ENCODE measurements around the gene PROSER2.

The PROSER2 gene

GRCh38 chr10:11793762-11794479 lies 29.2 kb upstream of the PROSER2 start:
- H3K4me3 ChIP-seq (ENCODE audit: low read length) = no peak overlapping the region
- no peaks in the 10 kb centered on the region for H3K27me3 ChIP-seq (ENCODE audit: control insufficient read depth, insufficient read depth, low read length)
- H3K36me3 ChIP-seq (ENCODE audit: control insufficient read depth, insufficient read depth, low read length) = no peaks in the 10 kb centered on the region
- H3K27ac ChIP-seq (ENCODE audit: low read depth, low read length) = no peak overlapping the region
- H3K4me1 ChIP-seq (ENCODE audit: control insufficient read depth, insufficient read depth, low read length) = no peaks in the 10 kb centered on the region
- no peak overlapping the region for H3K9ac ChIP-seq (ENCODE audit: low read length)

- Histone ChIP-seq H3K9ac (ENCODE audit: low read length) (no peak overlapping the region), H3K27me3 (ENCODE audit: control insufficient read depth, insufficient read depth, low read length) (no peaks in the 10 kb centered on the region), H3K4me3 (ENCODE audit: low read length) (no peak overlapping the region), H3K4me1 (ENCODE audit: control insufficient read depth, insufficient read depth, low read length) (no peaks in the 10 kb centered on the region), H3K27ac (ENCODE audit: low read depth, low read length) (no peak overlapping the region), H3K36me3 (ENCODE audit: control insufficient read depth, insufficient read depth, low read length) (no peaks in the 10 kb centered on the region)
Measured at GRCh38 chr10:11794566-11794965, 28.6 kb upstream of the PROSER2 start.

GRCh38 chr10:11795101-11795920 lies 27.8 kb upstream of the PROSER2 start:
- Histone ChIP-seq H3K36me3 (ENCODE audit: control insufficient read depth, insufficient read depth, low read length) (no peaks in the 10 kb centered on the region), H3K9ac (ENCODE audit: low read length) (no peak overlapping the region), H3K4me3 (ENCODE audit: low read length) (no peak overlapping the region), H3K27ac (ENCODE audit: low read depth, low read length) (no peak overlapping the region), H3K4me1 (ENCODE audit: control insufficient read depth, insufficient read depth, low read length) (no peaks in the 10 kb centered on the region), H3K27me3 (ENCODE audit: control insufficient read depth, insufficient read depth, low read length) (no peaks in the 10 kb centered on the region)

GRCh38 chr10:11796474-11796873 lies 26.7 kb upstream of the PROSER2 start:
- Histone ChIP-seq H3K36me3 (ENCODE audit: control insufficient read depth, insufficient read depth, low read length) (no peaks in the 10 kb centered on the region), H3K9ac (ENCODE audit: low read length) (no peak overlapping the region), H3K27me3 (ENCODE audit: control insufficient read depth, insufficient read depth, low read length) (no peaks in the 10 kb centered on the region), H3K4me3 (ENCODE audit: low read length) (no peak overlapping the region), H3K4me1 (ENCODE audit: control insufficient read depth, insufficient read depth, low read length) (no peaks in the 10 kb centered on the region), H3K27ac (ENCODE audit: low read depth, low read length) (no peak overlapping the region)

- Histone ChIP-seq H3K27me3 (ENCODE audit: control insufficient read depth, insufficient read depth, low read length) (no peaks in the 10 kb centered on the region), H3K27ac (ENCODE audit: low read depth, low read length) (no peak overlapping the region), H3K4me1 (ENCODE audit: control insufficient read depth, insufficient read depth, low read length) (no peaks in the 10 kb centered on the region), H3K36me3 (ENCODE audit: control insufficient read depth, insufficient read depth, low read length) (no peaks in the 10 kb centered on the region), H3K4me3 (ENCODE audit: low read length) (no peak overlapping the region), H3K9ac (ENCODE audit: low read length) (no peak overlapping the region)
Measured at GRCh38 chr10:11797281-11797680, 25.9 kb upstream of the PROSER2 start.

- no peaks in the 10 kb centered on the region for H3K27me3 ChIP-seq (ENCODE audit: control insufficient read depth, insufficient read depth, low read length)
- H3K4me1 ChIP-seq (ENCODE audit: control insufficient read depth, insufficient read depth, low read length) = no peaks in the 10 kb centered on the region
- H3K9ac ChIP-seq (ENCODE audit: low read length) = no peak overlapping the region
- no peaks in the 10 kb centered on the region for H3K36me3 ChIP-seq (ENCODE audit: control insufficient read depth, insufficient read depth, low read length)
- H3K27ac ChIP-seq (ENCODE audit: low read depth, low read length) = no peak overlapping the region
- H3K4me3 ChIP-seq (ENCODE audit: low read length) = no peak overlapping the region
Measured at GRCh38 chr10:11797847-11798633, 25.1 kb upstream of the PROSER2 start.

- Histone ChIP-seq H3K27ac (ENCODE audit: low read depth, low read length) (no peak overlapping the region), H3K36me3 (ENCODE audit: control insufficient read depth, insufficient read depth, low read length) (no peaks in the 10 kb centered on the region), H3K9ac (ENCODE audit: low read length) (no peak overlapping the region), H3K4me1 (ENCODE audit: control insufficient read depth, insufficient read depth, low read length) (no peaks in the 10 kb centered on the region), H3K4me3 (ENCODE audit: low read length) (no peak overlapping the region), H3K27me3 (ENCODE audit: control insufficient read depth, insufficient read depth, low read length) (no peaks in the 10 kb centered on the region)
Measured at GRCh38 chr10:11798845-11799735, 24.1 kb upstream of the PROSER2 start.

- Histone ChIP-seq H3K9ac (ENCODE audit: low read length) (no peak overlapping the region), H3K4me1 (ENCODE audit: control insufficient read depth, insufficient read depth, low read length) (no peaks in the 10 kb centered on the region), H3K27me3 (ENCODE audit: control insufficient read depth, insufficient read depth, low read length) (no peaks in the 10 kb centered on the region), H3K27ac (ENCODE audit: low read depth, low read length) (no peak overlapping the region), H3K36me3 (ENCODE audit: control insufficient read depth, insufficient read depth, low read length) (no peaks in the 10 kb centered on the region), H3K4me3 (ENCODE audit: low read length) (no peak overlapping the region)
Measured at GRCh38 chr10:11799736-11800080, 23.4 kb upstream of the PROSER2 start.

- Histone ChIP-seq H3K4me3 (ENCODE audit: low read length) (no peak overlapping the region), H3K36me3 (ENCODE audit: control insufficient read depth, insufficient read depth, low read length) (no peaks in the 10 kb centered on the region), H3K4me1 (ENCODE audit: control insufficient read depth, insufficient read depth, low read length) (no peaks in the 10 kb centered on the region), H3K27ac (ENCODE audit: low read depth, low read length) (no peak overlapping the region), H3K9ac (ENCODE audit: low read length) (no peak overlapping the region), H3K27me3 (ENCODE audit: control insufficient read depth, insufficient read depth, low read length) (no peaks in the 10 kb centered on the region)
Measured at GRCh38 chr10:11804336-11804735, 18.8 kb upstream of the PROSER2 start.

- no peak overlapping the region for H3K27ac ChIP-seq (ENCODE audit: low read depth, low read length)
- H3K4me3 ChIP-seq (ENCODE audit: low read length) = no peak overlapping the region
- H3K9ac ChIP-seq (ENCODE audit: low read length) = no peak overlapping the region
- no peaks in the 10 kb centered on the region for H3K4me1 ChIP-seq (ENCODE audit: control insufficient read depth, insufficient read depth, low read length)
- no peaks in the 10 kb centered on the region for H3K36me3 ChIP-seq (ENCODE audit: control insufficient read depth, insufficient read depth, low read length)
- no peaks in the 10 kb centered on the region for H3K27me3 ChIP-seq (ENCODE audit: control insufficient read depth, insufficient read depth, low read length)
Measured at GRCh38 chr10:11805792-11806191, 17.4 kb upstream of the PROSER2 start.

GRCh38 chr10:11806706-11807105 lies 16.4 kb upstream of the PROSER2 start:
- Histone ChIP-seq H3K27me3 (ENCODE audit: control insufficient read depth, insufficient read depth, low read length) (no peaks in the 10 kb centered on the region), H3K9ac (ENCODE audit: low read length) (no peak overlapping the region), H3K27ac (ENCODE audit: low read depth, low read length) (no peak overlapping the region), H3K4me3 (ENCODE audit: low read length) (no peak overlapping the region), H3K4me1 (ENCODE audit: control insufficient read depth, insufficient read depth, low read length) (no peaks in the 10 kb centered on the region), H3K36me3 (ENCODE audit: control insufficient read depth, insufficient read depth, low read length) (no peaks in the 10 kb centered on the region)

GRCh38 chr10:11808808-11809207 lies 14.3 kb upstream of the PROSER2 start:
- H3K9ac ChIP-seq (ENCODE audit: low read length) = no peak overlapping the region
- H3K27ac ChIP-seq (ENCODE audit: low read depth, low read length) = no peak overlapping the region
- H3K36me3 ChIP-seq (ENCODE audit: control insufficient read depth, insufficient read depth, low read length) = no peaks in the 10 kb centered on the region
- no peaks in the 10 kb centered on the region for H3K27me3 ChIP-seq (ENCODE audit: control insufficient read depth, insufficient read depth, low read length)
- H3K4me1 ChIP-seq (ENCODE audit: control insufficient read depth, insufficient read depth, low read length) = no peaks in the 10 kb centered on the region
- no peak overlapping the region for H3K4me3 ChIP-seq (ENCODE audit: low read length)

Data from rectal smooth muscle tissue (tissue), 1 donor.